Activated naive CD4-positive, alpha-beta T cell treated with Interleukin-2 at 50 U/mL for 16 hours (primary cell): ENCODE results near the gene CPLANE2.
"Not testable (repeated sequence)": the region's sequence is repeated elsewhere in the genome, so short reads cannot be mapped to it uniquely, and the experiment has no call there.

ENCODE experiments used
- DNase-seq: peaks from one replicate; pipeline ENCODE4 v3.0.0-alpha.2; 2020

Gene CPLANE2

DNA sequence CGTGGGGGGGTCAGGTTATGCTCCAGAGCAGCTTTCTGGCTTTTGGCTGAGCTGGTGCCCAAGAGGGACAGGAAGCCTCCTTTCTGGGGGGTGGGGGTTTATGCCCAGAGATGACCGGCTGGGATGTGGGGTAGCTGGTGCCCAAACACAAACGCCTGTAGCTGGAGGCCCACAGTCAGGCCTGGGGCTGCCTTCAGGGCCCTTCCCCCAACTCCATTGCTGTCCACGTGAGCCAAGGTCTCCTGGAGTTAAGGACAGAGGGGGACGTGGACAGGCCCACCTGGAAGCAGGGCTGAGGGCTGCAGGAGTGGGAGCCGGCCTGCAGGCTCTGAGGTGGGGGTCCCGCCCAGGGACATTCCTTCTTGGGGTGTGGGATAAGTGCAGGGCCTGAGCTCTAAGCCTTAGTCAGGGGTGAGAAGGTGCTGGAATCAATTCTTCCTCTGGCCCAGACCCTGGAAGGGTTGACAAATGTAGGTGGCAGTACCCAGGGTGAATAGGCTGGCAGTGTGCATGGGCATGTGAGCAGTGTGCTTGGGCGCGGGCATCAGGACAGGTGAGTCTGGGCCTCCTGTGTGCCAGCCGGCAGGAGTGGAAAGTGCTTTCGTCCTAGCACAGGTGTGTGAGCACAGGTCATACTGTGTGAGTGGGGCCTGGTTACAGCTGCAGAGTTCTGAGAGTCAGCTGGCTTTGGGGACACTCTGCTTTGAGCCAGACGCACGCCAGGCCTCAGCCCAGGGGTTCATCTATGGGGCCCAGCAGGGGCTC lies 6.8 kb downstream of the CPLANE2 start:
- DNase-seq = no peak

DNA sequence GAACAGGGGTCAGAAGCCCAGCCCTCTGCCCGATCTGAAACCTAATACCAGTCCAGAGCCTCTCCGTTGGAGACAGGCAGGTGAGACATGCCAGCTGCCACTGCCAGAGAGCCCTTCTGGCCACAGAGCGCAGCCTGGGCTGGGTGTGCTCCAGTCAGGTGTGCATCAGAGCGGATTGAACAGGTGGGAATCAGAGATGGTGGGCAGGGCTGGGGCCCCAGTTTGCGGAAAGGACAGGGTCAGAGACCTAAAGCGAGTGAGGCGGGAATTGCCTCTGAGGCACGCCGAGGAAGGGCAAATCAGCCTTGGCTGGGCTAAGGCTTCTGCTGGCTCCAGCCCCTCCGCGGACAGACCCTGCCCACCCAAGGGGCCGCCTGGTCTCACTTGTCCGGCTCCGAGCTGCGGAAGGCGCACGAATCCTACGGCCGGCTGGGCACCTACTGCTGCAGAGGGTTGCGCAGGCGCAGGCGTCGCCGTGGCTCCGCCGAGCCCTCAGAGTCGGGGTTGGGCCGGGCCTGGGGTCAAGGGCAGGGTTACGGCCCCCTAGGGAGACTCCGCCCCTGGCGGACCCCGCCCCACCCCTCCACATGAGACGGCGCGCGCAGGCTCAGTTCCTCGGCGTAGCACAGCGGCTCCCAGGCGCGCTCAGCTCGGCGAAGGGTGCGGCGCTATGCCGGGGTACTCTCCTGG lies 10.3 kb downstream of the CPLANE2 start:
- no peak for DNase-seq

DNA sequence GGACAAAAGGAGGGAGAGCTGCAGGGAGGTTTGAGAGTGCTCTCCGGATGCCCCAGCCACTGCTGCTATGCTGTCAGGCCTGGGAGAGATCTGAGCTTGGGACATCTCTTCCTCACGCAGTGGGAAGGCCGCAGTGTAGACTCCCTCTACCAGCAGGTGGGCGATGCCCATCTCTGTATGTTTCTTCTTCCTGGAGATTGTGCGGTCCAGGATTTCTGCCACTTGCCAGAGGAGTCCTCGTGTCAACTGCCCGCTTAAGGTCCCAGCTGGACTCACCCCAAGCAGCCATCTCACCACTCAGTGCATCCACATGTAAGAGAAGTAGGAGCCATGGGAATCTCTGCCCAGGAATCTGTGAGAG lies 10.9 kb downstream of the CPLANE2 start:
- DNase-seq = no peak

DNA sequence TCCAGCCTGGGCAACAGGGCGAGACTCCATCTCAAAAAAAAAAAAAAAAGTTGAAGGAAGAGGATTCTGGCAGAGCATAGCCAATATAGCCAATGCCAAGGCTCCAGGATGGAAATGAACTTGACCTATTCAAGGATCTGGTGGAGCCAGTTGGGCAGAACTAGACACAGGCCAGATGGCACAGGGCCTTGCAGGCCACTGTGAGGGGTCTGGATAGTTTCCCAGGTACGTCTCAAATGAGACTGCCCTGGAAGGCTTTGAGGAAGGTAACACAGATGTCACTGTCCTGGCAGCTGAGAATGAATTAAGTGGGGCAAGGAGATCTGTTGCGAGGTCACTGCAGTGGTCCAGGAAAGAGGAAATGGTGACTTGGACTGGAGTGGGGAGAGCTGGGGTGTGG lies 12.5 kb downstream of the CPLANE2 start:
- DNase-seq = no peak

DNA sequence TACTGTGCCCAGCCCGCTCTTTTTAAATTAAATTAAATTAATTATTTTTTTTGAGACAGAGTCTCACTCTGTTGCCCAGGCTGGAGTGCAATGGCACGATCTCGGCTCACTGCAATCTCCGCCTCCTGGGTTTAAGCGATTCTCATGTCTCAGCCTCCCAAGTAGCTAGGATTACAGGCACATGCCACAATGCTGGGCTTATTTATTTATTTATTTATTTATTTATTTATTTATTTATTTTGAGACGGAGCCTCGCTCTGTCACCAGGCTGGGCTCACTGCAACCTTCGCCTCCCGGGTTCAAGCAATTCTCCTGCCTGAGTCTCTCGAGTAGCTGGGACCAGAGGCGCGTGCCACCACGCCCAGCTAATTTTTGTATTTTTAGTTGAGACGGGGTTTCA lies 14.3 kb downstream of the CPLANE2 start:
- not testable (repeated sequence) for DNase-seq

DNA sequence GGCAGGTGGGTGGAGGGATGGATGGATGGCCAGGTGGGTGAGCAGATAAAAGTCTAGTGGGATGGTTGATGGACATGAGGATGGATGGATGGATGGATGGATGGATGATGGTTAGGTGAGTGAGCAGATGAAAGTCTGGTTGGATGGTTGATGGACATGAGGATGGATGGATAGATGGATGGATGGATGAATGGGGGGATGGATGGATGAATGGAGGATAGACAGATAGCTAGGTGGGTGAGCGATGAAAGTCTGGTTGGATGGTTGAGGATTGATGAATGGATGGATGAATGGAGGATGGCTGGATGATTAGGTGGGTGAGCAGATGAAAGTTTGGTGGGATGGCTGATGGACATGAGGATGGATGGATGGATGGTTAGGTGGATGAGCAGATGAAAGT lies 15.5 kb downstream of the CPLANE2 start:
- DNase-seq = no peak

DNA sequence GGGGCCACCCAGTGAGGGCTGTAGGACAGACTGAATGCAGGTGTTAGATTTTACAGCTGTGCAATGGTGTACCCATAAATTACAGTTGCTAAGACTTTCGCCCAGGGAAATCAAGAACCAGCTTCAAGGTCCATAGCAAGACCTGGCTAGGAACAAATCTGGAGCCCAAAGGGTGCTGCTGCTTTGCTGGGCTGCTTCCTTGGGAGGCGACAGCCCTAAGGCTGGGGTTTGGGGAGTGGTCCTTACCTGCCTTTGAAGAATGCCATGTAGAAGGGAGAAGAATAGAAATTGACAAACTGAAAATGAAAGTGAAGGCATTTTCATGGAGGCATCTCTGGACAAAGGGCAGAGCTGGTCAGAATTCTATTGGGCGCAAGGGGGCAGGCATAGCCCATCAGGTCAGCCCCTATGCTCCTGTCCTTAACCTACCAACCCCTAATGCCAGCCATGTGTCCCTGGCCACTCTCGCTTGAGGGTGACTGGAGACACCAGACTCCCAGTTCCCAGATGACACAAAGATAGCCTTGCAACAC lies 16.9 kb downstream of the CPLANE2 start:
- DNase-seq = no peak

DNA sequence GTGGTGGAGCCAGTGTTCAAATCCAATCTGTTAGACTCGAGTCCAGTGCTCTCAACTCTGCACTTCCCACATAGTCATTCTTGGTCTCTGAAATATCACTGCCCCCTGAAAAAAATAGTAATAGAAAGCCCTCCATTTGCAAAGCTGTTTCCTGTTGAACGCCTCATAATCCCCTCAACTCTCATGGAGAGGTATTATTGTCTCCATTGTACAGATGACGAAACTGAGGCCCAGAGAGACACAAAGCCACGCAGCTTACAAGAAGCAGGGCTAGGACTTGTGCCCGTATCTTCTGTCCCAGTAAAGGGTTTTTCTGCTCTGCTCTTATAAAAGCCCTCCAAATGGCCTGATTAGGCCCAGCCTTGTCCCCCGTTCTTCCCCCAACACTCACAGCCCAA lies 18.3 kb downstream of the CPLANE2 start:
- no peak for DNase-seq

DNA sequence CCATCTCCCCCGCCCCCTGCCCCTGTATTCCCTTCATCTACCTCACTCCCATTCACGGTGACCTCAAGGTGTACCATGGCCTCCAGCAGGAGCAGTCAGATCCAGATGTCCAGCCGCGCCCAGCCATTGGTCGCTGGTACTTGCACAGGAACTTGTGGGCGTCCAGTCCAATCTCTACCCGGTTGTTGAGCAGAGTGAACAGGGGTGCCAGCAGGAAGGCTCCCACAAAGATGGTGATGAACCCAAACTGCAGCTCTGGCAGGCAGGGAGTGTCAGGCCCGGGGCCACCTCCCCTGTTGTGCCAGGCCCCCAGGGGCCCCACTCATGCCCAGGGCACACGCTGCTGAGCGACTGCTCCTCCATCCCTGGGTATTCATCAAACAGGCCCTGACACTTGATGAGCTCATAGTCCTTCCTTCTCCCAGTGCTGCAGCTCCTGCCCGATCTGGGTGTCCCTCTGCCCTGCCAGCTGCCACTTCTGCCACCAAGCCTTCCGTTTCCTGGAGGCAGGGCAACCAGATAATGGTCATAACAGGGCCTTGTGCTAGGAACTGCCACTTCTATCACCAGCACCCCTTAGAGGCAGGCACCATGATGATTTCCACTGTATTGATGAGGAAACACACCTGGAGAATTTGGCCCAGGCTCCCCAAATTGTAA lies 18.8 kb downstream of the CPLANE2 start:
- DNase-seq = no peak

DNA sequence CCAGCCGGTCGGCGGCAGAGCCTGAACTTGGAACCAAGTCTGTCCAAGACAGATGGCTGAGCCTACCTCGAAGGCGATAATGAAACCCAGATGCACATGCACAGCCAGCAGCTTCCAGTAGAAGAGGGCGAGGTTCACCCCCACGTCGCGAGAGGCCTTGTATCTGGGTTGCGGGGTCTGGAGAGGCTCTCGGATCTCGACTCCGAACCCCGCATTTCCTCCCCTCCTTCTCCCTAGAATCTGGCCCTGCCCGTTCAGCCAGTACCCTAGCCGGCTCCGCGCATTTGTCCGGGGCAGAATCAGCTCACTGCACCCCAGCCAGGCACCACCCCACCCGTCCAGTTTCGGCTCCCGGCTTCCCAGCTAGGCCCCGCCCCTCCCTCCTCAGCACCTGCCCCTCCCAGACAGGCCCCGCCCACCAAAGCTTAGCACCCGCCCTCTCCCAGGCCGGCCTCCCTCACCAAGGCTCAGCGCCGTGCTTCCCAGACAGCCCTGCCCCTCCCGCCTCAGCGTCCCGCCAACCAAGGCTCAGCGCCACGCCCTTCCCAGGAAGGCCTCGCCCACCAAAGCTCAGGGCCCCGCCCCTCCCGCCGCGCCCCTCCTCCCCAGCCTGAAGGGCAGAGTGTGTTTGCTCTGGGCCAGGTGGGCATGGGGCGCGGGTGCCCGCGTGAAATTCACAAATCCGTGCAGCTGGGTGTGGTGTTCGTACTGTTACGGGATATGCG lies 19.8 kb downstream of the CPLANE2 start:
- peak; percentile 93 for DNase-seq

DNA sequence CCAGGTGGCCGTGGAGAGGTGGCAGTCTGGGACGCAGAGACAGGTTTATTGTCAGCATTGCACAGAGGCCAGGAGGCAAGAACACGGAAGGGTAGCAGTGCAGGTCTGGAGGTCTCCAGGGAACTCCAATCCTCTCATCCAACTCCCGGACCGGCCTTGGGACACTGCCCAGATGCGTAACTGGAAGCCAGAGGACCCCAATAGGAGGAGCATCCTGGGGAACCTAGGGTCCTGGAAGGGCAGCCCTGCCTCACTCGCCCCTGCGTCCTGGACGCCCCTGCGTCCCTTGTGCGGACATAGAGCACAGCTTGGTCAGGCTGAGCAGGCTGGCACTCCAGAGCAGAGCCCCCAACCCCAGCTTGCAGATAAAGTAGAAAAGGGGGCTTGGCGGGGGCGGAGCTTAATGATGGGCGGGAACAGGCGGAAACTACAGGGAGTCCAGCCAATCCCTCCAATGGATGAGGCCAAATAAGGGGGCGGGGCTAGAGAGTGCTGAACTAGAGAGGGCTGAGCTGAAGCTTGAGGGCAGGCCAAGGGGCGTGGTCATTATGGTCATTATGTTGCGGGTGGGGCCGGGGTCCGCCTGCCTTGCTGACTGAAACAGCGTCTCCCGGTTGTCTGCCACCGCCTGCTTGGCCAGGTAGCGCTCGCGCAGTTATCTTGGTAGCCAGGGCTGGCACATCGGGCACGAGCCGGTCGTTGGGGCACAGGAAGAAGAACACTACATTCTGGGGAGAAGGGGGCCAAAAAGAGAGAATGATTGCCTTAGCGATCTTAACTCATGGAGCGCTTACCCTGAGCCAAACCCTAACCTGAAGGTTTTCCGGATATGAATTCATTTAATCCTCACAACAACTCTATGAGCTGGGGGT lies 20.9 kb downstream of the CPLANE2 start:
- DNase-seq = peak; percentile 64

DNA sequence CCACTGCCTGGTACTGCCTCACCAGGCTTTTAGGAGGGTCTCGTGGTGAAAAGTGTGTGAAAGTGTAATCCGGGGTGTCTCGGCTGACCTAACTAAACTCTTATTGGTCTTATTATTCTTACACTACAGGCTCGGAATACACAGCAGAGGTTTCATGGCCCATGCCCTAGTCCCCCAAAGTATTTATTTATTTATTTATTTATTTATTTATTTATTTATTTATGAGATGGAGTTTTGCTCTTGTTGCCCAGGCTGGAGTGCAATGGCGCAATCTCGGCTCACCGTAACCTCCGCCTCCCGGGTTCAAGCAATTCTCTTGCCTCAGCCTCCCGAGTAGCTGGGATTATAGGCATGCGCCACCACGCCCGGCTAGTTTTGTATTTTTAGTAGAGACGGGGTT lies 21.7 kb downstream of the CPLANE2 start:
- DNase-seq = not testable (repeated sequence)

DNA sequence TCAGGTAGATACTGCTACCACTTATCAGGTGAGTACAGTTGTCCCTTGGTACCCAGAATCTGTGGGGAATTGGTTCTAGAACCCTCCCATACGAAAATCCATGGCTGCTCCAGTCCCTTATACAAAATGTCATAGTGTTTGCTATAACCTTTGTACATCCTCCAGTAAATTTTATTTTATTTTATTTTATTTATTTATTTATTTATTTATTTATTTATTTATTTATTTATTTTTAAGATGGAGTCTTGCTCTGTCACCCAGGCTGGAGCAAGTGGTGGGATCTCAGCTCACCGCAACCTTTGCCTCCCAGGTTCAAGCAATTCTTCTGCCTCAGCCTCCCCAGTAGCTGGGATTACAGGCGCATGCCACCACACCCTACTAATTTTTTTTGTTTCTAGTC lies 23.4 kb downstream of the CPLANE2 start:
- DNase-seq = not testable (repeated sequence)

DNA sequence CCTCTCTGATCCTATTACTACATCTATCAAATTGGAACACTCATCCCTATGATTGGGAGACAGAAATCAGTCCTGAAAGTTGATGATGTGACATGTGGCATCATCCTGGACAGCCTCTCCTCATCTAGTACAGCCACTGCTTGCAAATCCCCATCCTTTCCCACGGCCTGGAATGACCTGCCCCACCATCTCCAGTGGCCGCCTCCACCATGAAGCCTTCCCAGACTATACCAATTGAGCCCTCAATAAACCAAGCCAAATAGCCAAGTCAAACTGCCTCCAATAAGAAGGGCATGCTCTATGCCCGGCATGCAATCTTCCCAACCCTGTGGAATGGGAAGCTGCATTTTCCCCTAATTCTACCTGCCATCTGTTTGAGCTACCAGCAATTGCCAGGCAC lies 24.0 kb downstream of the CPLANE2 start:
- DNase-seq = no peak

DNA sequence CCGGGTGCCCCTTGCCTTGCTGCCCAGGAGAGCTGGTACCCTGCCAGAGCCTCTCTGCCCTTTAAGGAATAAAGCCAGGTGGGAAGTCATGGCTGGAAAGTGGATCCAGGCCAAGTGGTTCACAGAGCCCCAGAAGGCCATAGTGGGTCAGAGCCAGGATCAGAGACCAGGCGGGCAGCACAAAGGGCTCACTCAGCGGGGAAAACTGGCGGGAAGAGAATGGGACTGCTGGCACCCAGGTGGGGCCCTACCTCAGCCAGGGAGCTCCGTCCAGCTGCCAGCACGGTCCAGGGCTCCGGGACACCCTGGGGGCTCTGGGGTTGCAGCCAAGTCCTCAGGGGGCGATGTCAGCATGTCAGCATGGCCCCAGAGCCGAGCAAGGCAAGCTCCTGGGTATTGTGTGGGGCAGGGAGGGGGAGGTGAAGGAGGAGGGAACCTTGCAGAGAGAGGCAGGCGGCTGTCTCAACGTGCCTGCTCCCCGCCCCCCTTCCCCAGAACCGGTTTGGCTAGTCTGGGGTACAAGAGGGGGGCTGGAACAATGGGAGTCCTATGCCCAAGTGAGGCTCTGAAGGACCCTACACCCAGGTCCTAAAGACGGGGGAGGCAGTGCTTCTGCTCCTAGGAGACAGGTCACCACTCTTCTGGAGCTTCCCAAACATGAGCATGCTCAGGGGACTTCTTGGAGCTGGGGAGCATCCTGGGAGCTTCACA lies 24.6 kb downstream of the CPLANE2 start, which contains the start of gene ARHGEF19:
ARHGEF19 (minus strand) TSS at position 402 of the 711 bp plus-strand sequence. CDS start 3,598 bp downstream, outside the sequence.
- DNase-seq = no peak

DNA sequence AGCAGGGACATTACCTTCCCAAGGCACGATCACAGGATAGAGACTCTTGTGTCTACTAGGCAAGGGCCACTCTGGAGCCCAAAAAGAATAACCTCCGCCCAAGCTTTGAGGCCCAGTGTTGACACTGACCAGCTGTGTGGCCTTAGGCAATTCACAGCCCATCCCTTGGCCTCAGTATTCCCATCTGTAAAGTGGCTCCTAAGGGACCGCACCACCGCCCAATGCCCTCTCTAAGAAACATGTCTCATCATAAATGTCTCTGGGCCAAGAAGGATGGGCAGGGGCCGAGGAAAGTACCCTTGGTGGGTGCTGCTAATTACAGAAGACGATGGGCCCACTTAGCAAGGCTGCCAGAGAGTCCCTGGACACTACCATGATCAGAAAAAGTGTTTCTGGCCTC lies 25.2 kb downstream of the CPLANE2 start:
- DNase-seq = no peak

DNA sequence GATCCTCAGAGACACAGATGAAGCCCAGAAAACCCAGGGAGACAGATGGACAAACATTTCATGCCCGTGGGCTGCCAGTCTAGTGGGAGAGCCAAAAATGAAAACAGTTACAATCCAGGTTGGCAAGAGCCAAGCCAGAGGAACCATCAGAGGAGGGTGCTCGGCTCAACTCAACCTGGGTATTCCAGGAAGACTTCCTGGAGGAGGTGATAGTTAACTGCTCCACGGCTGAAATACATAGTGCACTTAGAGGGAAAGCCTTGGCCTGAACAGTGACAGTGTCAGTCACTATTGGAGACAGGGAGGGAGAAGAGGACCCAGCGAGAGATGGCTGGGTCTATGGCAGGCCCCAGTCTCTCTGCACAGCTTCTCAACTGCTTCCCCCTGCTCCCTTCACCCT lies 26.4 kb downstream of the CPLANE2 start:
- no peak for DNase-seq

DNA sequence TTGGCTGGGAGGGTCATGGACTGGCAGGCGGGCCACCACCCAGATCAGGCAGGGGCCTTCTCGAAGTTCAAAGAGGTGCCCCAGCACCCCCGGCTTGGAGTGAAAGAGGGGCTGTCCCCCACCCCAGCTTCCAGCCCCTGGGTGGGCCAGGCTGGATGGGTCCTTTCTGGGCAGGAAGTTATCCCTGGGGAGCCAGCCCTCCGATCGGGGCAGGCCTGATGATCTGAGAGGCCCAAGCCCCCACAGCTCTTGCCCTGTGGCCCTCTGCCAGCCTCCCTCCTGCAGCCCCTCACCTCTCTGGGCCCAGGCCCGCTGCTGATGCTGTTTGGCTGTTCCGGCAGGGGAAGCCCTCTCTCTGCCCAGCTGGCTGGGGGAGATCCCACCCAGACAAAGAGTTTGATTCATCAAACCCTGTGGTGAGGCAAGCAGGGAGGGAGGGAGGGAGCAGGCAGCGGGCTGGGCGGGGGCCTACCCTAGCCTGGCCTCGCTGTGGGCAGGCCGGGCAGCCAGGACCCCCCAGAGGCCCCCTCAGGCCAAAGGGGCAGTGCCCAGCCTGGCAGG lies 27.1 kb downstream of the CPLANE2 start:
- no peak for DNase-seq

DNA sequence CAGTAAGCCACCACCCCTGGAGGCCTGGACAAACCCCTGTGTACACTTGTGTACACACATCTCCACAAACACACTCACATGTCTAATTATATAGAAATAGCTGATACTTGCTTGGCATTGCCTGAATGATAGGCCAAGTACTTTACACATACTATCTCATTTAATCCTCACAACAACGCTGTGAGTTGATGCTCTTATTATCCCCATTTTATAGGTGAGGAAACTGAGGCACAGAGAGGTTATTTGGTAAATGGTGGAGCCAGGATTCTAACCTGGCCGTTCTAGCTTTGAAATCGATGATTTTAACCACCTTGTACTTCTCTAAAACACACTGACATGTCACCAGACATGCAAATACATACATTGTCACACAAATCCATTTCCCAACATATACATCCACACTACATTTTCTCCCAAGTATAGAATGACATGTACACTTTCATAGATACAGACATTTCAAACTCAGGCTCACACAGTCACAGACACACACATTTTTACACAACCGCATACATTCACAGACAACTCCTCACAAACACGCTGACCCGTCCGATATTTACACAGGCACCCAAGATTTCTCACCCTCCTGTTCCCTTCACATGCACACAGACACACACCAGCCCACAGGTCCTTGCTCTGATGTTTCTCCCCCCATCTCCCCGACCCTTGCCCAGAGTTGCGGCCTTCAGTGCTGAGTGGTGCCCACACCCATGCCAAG lies 27.7 kb downstream of the CPLANE2 start:
- no peak for DNase-seq

DNA sequence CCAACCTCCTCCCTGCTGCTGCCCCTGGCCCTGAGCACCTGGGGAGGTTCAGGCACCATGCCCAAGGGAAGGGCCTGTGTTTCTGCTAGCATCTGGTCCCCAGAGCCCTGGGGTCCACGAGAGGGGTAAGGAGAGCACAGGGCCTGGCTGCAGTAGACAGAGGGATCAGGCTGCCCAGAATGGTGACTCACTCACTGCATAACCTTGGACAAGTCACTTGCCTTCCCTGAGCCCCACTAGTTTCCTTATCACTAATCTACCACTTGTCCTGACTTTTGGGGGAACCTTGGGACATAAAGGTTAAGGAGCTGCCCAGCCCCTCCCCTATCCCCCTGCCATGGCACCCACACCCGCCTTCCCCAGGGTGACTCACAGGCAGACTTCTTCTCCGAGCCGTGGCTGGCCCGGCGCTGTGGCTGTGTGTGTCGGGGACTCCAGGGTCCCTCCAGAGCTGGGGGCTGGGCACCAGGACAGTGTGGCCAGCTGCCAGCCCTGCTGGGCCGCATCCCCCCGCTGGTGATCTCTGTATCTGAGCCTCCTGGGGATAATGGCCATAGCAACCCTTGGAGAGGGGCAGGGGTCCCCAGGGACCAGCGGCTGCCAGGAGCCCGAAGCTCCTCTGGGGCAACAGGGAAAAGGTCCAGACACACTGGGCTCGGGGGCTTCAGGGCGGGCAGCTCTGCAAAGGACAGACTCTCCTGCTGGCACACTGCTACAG lies 28.6 kb downstream of the CPLANE2 start:
- no peak for DNase-seq
